GM20431 (cell line): ENCODE data around the gene ID2.

Source experiments
- in situ Hi-C: fragments of 300-500 bp; cut with MseI, MboI; formaldehyde crosslinking; loops from one replicate; pipeline ENCODE4 v1.15.0; 2020; ENCODE audit warnings: low sequenced_read_pairs; ENCODE audit not compliant: unreplicated experiment

Gene ID2

GRCh38 chr2:8663997-8664396, 17.9 kb upstream of the ID2 start:
- in situ Hi-C loops, result no loop called here

GRCh38 chr2:8666581-8666980, 15.3 kb upstream of the ID2 start:
- in situ Hi-C loops, result no loop called here

- in situ Hi-C loops, result no loop called here
Measured at GRCh38 chr2:8667896-8668512, 13.9 kb upstream of the ID2 start.

GRCh38 chr2:8669157-8669817, 12.6 kb upstream of the ID2 start:
- in situ Hi-C loops, result no loop called here

GRCh38 chr2:8670580-8670979, 11.3 kb upstream of the ID2 start:
- in situ Hi-C loops, result no loop called here

- in situ Hi-C loops, result no loop called here
Measured at GRCh38 chr2:8671176-8671575, 10.7 kb upstream of the ID2 start.

GRCh38 chr2:8671802-8672201, 10.1 kb upstream of the ID2 start:
- in situ Hi-C loops, result no loop called here

GRCh38 chr2:8672940-8673339, 8.9 kb upstream of the ID2 start:
- in situ Hi-C loops, result no loop called here

- in situ Hi-C loops, result no loop called here
Measured at GRCh38 chr2:8673381-8673780, 8.5 kb upstream of the ID2 start.

GRCh38 chr2:8674420-8675009, 7.3 kb upstream of the ID2 start:
- in situ Hi-C loops, result loop anchor here (25.0 kb wide), 1 partner anchor 1237 kb away; no protein-coding TSS in a partner anchor

GRCh38 chr2:8675543-8675942, 6.3 kb upstream of the ID2 start:
- in situ Hi-C loops, result loop anchor here (25.0 kb wide), 1 partner anchor 1238 kb away; no protein-coding TSS in a partner anchor

- in situ Hi-C loops, result loop anchor here (25.0 kb wide), 1 partner anchor 1239 kb away; no protein-coding TSS in a partner anchor
Measured at GRCh38 chr2:8676191-8676920, 5.5 kb upstream of the ID2 start.

- in situ Hi-C loops, result loop anchor here (25.0 kb wide), 1 partner anchor 1240 kb away; no protein-coding TSS in a partner anchor
Measured at GRCh38 chr2:8676921-8677645, 4.8 kb upstream of the ID2 start.

GRCh38 chr2:8677646-8678592, 3.9 kb upstream of the ID2 start:
- in situ Hi-C loops, result loop anchor here (25.0 kb wide), 1 partner anchor 1241 kb away; no protein-coding TSS in a partner anchor

GRCh38 chr2:8678731-8679566, 2.9 kb upstream of the ID2 start:
- in situ Hi-C loops, result loop anchor here (25.0 kb wide), 1 partner anchor 1242 kb away; no protein-coding TSS in a partner anchor

GRCh38 chr2:8679567-8679826, 2.4 kb upstream of the ID2 start:
- in situ Hi-C loops, result loop anchor here (25.0 kb wide), 1 partner anchor 1242 kb away; no protein-coding TSS in a partner anchor

- in situ Hi-C loops, result loop anchor here (10.0 to 25.0 kb wide), 2 partner anchors 155 to 1243 kb away; no protein-coding TSS in a partner anchor
Measured at GRCh38 chr2:8679827-8680731, 1.8 kb upstream of the ID2 start.
